HL-60 (cell line): ENCODE data around the gene CBLN3.

Experiments used
- CTCF ChIP-seq: IDR thresholded peaks from one replicate; pipeline ENCODE4 v1.5.1; 2011; ENCODE audit warnings: low read length, control low read depth, inconsistent platforms; ENCODE audit not compliant: insufficient read depth
- GABPA ChIP-seq: IDR thresholded peaks from 2 replicates; pipeline ENCODE4 v1.6.1; 2012; ENCODE audit warnings: low read depth
- POLR2AphosphoS5 ChIP-seq: IDR thresholded peaks from 2 replicates; pipeline ENCODE4 v1.6.1; 2012; ENCODE audit warnings: low read depth
- REST ChIP-seq: IDR thresholded peaks from 2 replicates; pipeline ENCODE4 v1.6.1; 2012; ENCODE audit warnings: low read depth; ENCODE audit not compliant: insufficient replicate concordance

GRCh38 chr14:24378981-24379906, 50.2 kb downstream of the CBLN3 start:
- TF ChIP-seq CTCF, result no peak
- TF ChIP-seq POLR2AphosphoS5, result no peak
- no peak for TF ChIP-seq REST
- TF ChIP-seq GABPA, result no peak
